ENCODE results near the gene EMC10.

EMC10 gene

DNA sequence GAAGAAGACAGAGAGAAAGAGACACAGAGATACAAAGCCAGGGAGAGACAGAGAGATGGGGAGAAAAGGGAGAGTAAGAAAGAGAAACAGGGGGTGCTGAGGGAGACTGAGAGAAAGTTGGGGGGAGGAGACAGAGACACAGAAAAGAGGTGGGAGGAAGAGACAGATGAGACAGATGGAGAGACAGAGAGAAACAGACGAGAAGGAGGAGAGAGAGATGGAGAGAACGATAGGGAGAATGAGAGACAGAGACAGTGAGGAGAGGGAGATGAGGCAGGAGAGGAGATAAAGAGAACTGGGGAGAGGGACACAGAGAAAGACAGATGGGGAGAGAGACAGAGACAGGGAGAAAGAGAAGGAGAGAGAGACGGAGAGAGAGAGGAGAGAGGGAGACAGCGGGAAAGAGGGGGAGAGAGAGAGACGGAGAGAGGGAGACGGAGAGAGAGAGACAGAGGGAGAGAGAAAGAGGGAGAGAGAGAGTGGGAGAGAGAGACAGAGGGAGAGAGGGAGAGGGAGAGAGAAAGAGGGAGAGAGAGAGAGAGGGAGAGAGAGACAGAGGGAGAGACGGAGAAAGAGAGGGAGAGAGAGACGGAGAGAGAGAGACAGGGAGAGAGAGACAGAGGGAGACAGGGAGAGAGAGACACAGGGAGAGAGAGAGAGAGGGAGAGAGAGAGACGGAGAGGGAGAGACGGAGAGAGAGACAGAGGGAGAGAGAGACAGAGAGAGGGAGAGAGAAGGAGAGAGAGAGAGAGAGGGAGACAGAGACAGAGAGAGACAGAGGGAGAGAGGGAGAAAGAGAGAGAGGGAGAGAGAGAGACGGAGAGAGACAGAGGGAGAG, 22.1 kb downstream of the EMC10 start:
- DNase-seq = no peak

DNA sequence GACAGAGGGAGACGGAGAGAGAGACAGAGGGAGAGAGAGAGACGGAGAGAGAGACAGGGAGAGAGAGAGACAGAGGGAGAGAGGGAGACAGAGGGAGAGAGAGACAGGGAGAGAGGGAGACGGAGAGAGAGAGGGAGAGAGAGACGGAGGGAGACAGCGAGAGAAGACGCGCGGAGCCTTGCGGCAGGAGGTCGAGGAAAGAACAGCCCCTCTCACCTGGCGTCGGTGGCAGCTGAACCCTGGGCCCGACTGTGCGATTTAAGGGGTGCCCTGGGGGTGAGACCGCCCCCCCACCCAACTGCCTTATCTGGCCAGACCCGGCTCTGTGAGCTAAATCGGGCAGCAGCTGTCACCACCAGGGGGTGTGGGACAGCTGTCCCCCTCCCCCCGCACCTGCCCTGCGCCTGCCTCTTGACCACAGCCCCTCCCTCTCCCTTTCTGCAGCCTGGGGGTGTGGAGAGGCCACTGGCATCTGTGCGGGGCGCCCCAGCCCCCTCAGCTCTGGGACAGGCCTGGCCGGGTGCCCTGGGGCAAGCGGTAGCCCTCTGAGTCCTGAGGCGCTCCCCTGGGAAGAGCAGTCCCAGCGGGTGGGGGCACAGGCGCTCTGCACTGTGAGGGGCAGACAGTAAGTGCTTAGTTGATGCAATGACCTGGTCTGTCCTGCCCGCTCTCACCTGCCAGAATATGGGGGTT, 23.9 kb downstream of the EMC10 start:
- no peak for DNase-seq

DNA sequence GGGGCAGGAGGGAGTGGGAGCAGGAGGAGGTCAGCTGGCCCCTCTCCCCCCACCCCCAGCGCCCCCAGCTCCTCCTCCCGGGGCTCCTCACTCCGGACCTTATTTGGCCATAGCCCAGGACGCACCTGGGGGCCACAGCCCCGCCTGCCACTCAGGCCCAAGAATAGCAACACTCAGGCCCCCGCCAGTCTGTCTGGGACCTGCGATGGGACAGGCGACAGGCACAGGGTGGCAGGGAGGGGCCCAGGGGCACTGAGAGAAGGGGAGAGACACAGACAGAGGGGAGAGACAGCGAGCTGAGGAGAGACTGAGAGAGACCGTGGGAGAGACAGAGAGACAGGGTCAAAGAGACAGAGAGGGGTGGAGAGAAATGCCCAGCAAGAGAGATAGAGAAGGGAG, 24.4 kb downstream of the EMC10 start:
- no peak for DNase-seq

- no peak for DNase-seq
These were observed 24.9 kb downstream of the EMC10 start for GRCh38 chr19:50501186-50501567.

GRCh38 chr19:50501568-50502475, 25.5 kb downstream of the EMC10 start:
- no peak for DNase-seq

DNA sequence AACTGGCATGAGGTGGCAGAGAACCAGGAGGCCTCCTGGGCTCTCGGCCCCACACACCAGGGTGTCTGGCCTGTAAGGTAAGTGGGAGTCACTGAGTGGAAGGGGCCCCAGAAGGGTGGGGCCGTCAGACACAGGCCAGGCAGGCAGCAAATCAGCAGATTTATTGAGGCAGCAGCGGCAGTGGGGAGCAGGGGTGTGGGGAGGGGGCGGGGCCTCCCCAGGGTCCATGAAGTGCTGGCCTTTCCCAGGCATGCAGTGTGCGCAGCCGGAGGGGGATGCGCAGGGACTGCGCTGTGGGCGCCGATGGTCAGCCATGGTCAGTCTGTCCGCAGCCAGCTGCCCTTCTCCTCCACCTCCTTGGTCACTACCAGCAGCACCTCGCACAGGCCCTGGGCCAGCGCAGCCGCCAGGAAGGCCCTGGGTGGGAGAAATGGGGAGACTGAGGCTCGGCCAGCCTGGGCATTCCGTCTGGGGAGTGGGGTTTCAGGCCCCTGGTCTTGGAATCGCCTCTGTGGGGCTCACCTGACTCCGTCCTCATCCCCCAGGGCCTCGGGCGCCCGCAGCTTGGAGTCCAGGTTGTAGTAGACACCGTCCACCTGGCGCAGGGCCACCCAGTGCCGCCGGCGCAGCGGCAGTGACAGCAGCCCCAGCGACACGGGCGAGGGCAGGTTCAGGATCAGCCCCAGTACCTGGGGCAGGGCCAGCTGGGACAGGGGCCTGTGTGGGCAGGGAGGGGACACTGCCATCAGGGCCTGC, 29.7 kb downstream of the EMC10 start:
- DNase-seq = no peak

DNA sequence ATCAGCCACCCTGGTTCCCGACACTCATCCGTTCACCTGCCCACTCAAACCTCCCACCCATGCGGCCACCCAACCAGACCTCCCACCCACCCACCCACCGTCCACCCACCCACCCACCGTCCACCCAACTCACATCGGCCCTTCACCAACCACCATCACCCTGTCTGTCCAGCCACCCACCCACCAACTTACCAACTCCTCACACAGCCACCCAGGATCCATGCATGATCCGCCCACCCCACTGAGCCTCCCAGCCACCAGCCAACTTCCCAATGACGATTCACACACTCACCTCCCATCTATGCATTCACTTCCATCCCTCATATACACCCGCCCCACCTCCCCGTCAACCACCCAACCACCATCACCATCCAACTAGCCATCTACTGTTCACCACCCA, 30.4 kb downstream of the EMC10 start:
- no peak for DNase-seq

DNA sequence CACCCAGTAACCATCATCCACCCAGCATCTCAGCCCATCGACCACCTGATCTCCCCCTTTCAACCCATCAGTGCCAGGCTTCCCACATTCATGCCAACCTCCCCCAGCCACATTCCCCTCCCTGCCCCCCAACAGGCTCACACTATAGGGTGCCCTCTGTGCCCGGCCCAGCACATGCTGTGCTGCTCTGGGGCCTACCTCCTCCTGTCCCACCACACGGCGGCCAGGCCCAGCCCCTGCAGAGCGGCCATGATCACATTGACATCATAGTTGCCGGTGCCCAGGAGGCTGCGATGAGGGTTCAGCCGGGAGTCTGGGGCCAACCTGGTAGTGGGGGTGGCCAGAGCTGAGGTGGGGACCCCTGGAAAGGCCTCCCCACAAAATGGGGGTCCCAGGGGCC, 31.1 kb downstream of the EMC10 start:
- DNase-seq = no peak

GRCh38 chr19:50508843-50509190, 32.5 kb downstream of the EMC10 start:
- DNase-seq = no peak

- no peak for DNase-seq
These were observed 33.1 kb downstream of the EMC10 start for GRCh38 chr19:50509366-50509765.

- DNase-seq = no peak
These were observed 33.9 kb downstream of the EMC10 start for GRCh38 chr19:50510121-50510670.

DNA sequence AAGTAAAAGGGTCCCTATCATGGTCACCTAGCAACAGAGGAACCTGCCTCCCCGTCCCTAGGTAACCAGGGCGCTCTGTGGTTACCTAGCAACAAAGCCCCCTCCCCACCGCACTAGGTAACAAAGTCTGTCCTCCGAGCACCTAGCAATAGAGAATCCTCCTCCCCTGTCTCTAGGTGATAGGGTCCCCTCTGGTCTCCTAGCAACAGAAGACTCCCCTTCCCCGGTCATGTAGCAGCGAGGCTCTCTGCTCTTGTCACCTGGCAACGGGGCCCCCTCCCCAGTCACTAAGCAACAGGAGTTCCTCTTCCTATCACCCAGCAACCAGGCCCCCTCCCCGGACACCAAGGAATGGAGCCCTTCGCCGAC, 34.4 kb downstream of the EMC10 start:
- no peak for DNase-seq

- peak; percentile 99 for DNase-seq
These were observed 34.9 kb downstream of the EMC10 start, which contains the start of gene JOSD2 for GRCh38 chr19:50511069-50511822. Gene JOSD2, minus strand, starts transcription at chr19:50511191. Its CDS starts 760 bp downstream, at chr19:50510431.

DNA sequence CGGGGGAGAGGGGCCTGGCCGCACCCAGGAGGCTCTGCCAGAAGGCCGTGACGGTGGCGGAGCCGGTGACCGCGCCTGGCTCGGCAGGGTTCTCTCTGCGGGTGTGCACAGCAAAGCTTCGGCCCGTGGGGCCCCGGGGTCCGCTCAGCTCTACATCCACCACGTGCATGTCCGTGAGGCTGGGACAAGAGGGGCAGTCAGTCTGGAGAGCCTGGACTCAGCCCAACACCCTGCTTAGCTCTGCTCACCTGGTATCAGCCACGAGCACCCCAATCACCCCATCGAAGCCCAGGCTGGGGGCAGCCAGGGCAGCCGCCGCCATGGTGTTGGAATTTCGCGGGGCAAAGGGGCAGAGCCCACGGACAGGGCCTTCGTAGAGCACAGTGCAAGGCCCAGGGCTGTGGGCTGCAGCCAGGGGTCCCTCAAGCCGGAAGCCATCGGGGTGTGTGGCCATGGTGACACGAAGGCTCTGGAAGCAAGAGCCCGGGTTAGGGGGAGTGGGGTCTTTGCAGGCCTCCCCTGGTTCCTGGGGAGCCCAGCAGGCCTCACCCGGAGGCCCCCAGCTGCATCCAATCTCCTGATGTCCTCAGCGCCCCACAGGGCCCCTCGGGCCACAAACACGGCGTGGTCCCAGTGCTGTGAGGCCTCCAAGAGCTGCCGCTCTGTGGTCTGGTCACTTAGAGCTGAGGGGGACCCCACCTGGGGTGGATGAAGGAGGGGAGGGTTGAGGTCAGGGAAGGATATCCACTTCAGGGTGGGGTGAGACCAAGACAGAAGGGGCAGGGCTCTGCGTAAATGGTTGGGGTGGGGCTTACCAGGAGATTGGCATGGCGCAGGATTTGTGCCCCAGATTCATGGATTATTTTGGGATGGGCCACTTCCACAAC, 36.0 kb downstream of the EMC10 start:
- no peak for DNase-seq

GRCh38 chr19:50512999-50513745, 36.9 kb downstream of the EMC10 start:
- no peak for DNase-seq

DNA sequence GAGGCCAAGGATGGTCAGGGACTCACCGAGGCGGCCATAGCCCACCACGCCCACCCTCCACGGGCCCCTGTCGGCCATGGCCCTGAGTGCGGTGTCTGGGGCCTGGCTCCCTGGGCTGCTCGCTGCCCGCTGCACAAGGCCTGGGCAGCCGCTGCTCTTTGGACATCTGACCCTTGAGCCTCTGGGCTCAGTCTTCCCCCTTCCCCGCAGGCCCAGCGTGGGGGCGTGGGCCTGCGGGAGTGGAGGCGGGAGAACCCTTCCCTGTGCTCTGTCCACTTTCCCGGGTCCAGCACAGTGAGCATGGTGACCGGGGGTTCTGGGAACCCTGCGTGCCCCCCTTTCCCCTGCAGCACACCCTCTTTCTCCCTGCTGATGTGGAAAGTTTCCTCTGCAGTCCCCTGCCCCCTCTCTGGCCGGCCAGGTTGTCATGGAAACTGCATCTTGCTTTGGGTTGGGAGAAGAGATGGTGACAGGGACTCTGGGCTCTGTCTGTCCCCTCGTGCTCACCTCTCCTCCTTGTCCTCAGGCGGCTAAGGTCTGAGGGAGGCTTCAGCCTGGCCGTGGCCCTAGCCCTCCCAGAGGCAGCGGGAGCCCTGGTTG, 37.5 kb downstream of the EMC10 start, which contains the start of gene ASPDH:
ASPDH (minus strand) TSS at position 168 of the 600 bp plus-strand sequence; CDS start at position 78, 90 bp downstream.
- no peak for DNase-seq

DNA sequence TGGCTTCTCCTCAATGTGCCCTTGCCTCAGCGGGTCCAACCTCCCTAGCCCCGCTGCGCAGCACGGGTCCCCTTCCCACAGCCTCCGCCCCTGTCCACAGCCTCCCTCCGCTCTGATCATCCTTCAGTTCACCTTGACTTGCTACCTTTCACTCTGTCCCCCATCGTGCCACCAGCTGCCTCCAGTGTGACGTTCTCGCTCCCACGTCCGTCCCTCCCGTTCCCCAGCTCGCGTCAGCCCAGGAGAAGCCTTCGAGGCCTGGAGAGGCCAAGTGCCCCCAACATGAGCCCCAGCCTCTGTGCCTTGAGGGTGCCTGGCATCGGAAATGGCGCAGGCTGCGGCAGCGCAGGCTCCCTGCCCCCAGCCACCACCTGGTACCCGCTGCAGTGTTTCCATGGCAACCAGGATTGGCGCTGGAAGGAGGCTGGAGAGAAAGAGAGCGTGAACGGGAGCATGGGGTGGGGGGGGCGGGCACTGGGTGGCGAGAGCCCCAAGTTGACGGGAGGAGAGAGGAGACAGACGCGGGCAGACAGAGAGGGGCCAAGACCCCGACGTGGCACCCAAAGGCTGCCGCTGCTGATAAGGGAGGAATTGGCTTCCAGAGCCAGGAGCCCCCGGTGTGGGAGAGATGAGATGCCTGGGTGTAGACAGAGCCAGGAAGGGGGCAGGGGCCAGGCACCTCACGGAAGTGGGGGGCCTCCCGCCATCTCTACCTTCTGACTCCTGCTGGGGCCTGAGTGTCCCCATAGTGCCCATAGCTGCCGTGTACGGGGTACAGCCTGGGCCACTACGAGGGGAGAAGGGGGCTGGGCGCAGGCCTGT, 38.2 kb downstream of the EMC10 start:
- DNase-seq = no peak

- no peak for DNase-seq
These were observed 38.9 kb downstream of the EMC10 start for GRCh38 chr19:50515168-50515561.

Measured in fibroblast of skin of back (primary cell).